Muscle of arm (tissue), 12 donors: ENCODE measurements around the gene MAPK12. TPM values are rescaled to one million over a fixed set of nuclear protein-coding genes. Genes with fewer than 3 reads are reported as not detected.
A peak's percentile ranks its signal among the peaks of the same experiment; 100 is the strongest.

ENCODE experiments used
- DNase-seq: peaks from one replicate; pipeline ENCODE4 v3.0.0-alpha.2; 2013
- polyA plus RNA-seq, 12 donors: library from polyadenylated mRNA; unstranded; fragments of 120-200 nt; gene quantifications; one replicate each; pipeline ENCODE4 v1.2.1, GENCODE V29; 2013; ENCODE audit not compliant: insufficient read length in 12 of 12

MAPK12 gene
- polyA plus RNA-seq, 12 donors = 9.0 to 156 (median 18.0) TPM

DNA sequence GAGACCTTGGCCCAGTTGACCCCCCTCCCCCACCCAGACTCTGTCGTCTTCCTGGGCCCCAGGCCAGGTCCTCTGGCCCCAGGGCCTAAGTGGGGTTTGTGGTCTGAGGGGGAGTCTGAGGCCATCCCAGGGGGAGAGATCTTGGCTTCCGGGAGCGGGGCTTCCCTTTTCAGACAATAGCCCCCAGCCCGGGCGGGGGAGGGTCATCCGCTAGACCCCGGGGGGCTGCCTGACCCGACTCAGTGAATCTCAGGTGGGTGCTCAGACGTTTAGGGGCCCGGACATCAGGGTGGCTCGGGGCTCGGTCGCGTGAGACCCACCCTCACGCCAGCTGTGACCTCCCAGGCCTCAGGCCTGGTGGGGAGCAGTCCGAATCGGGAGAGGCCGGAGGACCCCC, 8.1 kb upstream of the MAPK12 start:
- DNase-seq = no peak

DNA sequence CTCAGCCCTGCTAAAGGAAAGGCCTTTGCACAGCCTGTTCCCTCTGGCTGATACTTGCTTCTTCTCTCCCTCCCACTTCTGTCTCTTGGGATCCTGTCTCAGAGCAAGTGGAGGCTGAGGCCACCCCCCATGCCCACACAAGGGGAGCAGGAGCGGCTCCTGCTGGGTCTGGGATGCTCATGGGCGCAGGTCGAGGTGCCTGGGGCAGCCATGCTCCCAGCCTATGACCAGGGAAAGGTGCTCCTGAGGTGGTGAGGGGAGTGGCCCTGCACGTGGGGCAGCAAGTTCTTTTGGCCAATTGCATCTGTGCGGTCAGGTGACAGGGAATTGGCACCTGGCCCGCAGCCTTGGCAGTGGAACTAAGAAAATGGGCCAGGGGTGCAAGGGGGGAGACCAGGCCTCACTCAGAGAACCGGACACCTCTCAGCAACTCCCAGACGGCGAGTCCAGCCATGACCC, 7.2 kb upstream of the MAPK12 start:
- DNase-seq = no peak

DNA sequence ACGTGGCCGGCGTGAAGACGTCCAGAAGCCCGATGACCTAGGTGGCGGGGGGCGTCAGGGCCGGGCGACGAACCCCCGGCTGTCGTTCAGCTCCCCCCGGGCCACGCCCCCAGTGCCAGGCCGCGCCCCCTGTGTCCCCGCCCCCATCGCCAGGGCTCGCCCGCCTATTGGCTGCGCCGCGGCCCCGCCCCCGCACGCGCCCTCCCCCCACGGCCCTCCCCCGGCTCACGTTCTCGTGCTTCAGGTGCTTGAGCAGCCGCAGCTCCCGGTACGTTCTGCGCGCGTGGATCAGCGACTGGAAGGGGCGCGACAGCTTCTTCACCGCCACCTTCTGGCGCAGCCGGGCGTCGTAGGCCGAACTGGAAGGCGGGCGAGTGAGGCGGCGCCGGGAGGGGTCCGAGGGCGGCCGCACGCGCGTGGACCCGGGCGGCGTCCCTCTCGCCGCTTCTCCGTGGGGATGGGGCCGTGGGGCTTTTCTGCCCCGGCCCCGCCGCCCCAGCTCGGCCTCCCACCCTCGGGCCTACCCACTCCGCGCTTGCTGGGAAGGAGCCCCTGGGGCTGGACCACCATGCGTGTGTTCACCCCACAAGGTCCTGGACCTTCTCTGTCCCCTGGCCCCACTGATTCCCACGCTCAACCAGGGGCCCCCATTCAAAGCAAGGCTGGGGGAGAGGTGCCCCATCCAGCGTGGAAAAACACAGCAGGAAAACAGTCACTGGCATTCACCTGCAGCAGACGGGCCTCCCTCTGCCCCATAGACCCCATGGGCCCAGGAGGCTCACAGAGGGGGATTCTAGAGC, 6.3 kb upstream of the MAPK12 start:
- DNase-seq = peak; percentile 37

GRCh38 chr22:50266994-50267393, 5.5 kb upstream of the MAPK12 start:
- DNase-seq = no peak

DNA sequence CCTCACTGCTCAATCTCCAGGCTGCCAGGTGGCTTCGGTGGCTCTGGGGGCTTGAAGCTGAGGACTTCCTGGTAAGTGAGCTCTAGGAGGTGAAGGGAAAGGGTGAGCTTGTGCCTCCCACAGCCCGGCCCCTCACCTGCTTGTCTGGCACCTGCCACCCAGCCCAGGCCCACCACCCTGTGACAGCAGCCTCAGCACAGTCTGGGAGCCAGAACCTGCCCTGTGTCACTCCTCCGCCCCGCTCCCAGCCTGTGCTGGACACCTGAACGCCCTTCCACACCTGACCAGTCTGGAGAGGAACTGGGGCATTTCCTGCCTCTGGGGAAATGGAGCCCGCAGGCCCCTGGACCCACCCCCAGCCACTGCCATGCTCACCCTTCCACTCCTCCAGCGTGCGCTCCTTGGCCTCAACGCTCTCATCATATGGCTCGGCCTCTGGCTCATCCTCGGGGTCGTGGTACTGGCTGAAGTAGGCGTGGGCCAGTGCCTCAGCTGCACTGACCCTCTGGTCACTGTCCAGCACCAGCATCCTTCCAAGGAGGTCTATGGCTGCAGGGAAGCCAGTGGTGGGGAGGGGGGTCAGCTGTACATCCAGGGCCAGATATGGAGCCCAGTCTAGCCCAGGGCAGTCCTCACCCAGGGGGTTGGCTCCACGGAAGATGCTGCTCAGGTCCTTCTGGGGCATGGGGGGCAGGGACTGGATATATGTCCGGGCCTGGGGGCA, 3.6 kb upstream of the MAPK12 start:
- DNase-seq = no peak

DNA sequence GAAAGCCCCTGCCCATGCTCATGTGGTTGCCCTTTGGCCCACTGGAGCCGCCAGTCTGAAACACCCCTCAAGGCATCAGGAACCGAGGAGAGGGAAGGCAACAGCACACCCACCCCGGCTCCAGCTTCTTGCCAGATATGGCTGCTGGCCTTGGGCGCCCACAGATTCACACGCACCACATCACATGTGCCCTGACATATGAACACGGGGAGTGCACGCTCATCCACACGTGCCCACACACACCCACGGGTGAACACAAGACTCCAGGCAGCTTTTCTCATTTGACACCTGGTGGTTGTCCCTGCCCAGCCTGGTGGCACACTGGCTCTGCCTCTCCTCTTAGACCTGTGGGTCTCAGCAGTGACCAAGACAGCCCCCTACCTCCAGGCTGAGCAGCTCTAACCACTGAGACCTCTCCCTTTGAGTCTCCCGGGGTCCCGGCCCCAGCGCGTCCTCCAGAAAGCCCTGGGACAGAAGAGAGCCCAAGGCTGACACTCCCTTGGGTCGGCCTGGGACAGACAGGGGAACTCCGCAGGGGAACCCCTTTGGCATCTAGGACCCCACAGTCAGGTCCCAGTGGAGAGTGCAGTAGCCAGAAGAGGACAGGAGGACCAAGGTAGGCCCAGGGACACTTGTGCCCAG, 2.7 kb upstream of the MAPK12 start:
- DNase-seq = no peak

DNA sequence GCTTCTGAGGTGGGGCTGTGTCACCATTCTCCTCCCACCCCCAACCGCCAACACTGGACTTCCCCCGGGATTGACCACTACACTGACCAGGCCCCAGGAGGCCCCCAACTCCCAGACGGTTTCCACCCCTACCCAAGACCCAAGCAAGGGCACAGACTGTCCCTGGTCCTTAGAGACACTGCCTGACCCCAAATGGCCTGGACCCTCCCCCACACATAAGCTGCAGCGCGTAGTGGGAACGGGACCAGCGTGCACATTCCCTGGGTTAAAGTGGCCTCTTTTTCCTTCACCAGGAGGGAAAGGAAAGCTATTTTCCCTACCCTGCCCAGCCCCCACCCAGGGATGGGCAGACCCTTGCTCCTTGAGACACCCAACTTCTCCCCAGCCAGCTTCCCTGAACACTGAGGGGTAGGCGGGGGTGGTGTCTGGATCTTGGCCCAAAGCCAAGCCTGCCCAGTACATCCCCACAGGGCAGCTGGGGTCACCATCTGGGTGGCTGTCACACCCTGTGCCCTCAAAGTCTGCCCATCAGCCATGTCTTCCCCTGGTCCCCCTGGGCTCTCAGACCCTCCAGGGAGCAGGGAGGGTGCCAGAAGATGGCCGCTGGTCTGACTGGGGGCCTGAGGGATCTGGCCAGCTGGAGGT, 1.6 kb upstream of the MAPK12 start:
- DNase-seq = no peak

DNA sequence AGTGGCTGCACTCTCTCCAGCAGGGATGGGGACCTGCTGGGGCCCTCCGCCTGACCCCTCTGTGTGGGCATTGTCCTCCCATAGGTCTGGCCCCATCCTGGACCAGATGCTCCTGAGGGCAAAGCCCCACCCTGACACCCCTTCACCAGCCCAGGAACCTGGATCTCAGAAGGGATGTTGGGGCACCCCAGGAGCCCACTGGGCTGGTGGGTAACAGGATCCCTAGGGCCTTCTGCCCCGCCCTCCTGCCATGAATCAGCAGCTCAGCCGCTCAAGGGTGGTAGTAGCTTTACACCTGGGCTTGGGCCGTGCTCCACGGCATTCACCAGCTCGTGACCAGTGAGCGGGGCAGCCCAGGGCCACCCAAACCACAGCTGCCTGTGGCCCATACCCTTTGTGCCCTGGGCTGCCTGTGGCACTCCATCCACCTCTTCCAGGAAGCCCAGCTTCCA, 1.0 kb upstream of the MAPK12 start:
- no peak for DNase-seq

GRCh38 chr22:50260801-50261614, 475 bp downstream of the MAPK12 start:
- peak; percentile 44 for DNase-seq

DNA sequence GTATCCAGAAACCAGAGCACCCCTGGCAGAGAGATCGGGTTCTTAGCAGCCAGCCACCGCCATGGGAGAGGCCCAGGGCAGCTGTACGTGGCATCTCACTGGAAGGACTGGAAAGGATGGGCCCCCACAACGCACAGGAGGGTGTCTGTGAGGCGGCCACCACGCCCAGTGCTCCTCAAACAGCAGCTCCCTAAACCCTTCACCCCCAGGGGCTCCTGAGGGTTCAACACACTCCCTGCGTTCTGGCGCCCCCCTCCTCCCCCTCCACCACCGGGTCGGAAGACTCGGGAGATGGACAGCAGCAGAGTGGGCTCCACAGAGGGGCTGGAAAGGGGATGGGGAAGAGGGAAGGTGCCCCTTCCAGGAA, 1.1 kb downstream of the MAPK12 start:
- no peak for DNase-seq

DNA sequence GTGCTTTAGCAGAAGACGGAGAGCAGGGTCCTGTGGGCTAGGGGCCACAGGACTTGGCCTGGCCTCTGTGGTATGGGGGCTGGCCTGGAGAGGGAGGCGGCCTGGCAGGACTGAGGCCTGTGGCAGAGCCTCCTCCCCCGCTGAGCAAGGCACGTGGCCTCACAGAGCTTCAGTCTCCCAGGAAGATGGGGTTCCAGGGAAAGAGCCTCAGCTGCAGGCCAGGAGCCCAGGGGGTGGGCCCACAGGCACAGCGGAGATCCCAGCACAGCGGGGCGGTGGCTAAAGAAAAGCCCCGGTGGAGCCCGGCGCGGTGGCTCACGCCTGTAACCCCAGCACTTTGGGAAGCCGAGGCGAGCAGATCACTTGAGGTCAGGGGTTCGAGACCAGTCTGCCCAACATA, 2.2 kb downstream of the MAPK12 start:
- no peak for DNase-seq

GRCh38 chr22:50258361-50259292, 2.9 kb downstream of the MAPK12 start:
- no peak for DNase-seq

GRCh38 chr22:50257451-50258360, 3.8 kb downstream of the MAPK12 start:
- no peak for DNase-seq

DNA sequence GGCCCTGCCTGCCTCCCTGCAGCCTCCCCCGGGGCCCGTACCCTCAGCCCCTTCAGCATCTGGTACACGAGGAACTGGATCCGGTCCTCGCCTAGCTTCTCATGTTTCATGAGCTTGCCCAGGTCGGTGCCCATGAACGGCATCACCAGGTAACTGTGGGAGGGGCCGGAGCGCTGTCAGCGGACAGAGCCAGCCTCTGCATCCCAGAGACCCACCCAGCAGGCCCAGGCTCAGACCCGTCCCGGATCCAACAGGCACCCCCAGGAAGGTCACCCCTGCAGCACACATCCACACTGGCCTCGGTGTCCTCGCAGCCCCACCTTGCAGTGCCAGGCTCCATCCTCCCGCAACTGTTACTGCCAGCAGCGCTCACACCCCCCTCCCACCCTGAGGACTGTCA, 4.4 kb downstream of the MAPK12 start:
- no peak for DNase-seq

GRCh38 chr22:50256258-50256862, 5.1 kb downstream of the MAPK12 start:
- no peak for DNase-seq

DNA sequence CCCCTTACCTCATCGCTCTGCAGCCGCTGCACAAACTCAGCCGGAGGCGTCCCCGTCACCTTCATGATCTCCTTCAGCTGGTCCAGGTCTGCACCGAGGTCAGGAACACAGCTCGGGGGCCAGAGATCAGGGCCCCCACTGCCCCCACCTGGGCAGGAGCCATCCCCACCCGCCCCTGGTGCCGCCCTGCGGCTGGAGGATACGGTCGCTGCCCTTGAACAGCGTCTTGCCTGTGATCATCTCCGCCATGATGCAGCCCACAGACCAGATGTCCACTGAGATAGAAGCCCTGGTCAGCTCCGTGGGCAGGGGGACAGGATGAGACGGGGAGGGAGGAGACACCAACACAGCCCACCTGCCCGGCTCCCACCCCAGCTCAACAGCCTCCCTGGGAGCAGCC, 5.9 kb downstream of the MAPK12 start:
- DNase-seq = no peak

GRCh38 chr22:50255099-50255498, 6.4 kb downstream of the MAPK12 start:
- DNase-seq = no peak

DNA sequence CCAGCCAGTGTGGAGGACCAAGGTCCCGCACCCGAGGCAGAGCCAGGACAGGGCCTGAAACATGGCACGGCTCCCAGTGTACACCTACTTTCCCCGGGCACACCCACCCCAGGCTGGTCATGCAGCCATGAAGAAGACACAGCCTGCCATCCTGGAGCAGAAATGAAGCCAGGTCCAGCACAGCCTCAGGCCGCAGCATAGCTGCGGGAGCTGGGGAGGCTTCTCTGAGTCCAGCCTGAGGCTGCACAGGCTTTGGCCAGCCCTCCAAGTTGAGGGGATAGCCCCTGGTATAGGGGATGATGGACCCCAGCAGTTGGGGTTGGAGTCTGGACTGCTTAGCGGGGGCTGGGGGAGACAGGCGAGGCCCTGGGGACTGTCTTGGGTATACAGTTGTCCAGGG, 7.5 kb downstream of the MAPK12 start:
- no peak for DNase-seq
